ENCODE data around the gene ADCY2. TPM values are rescaled to one million over a fixed set of nuclear protein-coding genes. Genes with fewer than 3 reads are reported as not detected.

The ADCY2 gene
- polyA plus RNA-seq, 5 donors: 7.1 to 11.9 (median 11.0) TPM

DNA sequence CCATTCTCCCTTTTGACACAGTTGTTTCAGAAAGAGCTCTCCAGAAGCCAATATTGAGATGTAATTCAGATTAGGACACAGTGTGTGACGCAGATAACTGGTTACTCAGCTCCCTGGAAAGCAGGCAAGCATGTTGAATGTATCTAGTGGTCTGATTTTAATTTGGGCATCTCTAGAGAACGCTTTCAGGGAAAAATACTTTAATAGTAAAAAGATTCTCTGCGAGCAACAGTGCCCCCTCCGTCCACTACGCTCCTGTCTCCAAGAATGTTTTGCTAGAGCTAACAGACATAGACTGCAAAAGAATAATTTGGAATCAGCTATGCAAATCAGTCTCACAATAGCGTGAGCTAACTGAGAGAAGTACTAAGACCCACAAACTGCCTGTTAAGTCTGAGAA, 431.7 kb downstream of the ADCY2 start:
- DNase-seq: no peak

DNA sequence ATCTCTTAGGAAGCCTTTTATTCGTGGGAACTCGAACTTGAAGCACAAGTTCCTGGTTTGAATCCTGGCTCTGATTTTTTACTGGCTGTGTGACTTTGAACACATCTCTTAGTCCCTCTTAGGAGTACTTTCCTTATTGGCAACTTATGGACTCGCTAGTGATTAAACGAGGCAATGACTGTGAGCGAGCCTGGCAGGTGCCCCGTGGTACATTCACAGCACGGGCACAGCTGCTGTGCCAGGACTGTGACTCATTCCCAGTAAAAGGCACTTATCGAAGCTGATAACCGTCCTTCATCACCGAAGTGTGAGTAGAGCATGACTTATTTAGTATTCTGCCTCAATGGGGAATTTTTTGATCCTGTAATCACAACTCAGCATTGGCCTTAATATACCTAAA, 432.3 kb downstream of the ADCY2 start:
- DNase-seq: no peak

DNA sequence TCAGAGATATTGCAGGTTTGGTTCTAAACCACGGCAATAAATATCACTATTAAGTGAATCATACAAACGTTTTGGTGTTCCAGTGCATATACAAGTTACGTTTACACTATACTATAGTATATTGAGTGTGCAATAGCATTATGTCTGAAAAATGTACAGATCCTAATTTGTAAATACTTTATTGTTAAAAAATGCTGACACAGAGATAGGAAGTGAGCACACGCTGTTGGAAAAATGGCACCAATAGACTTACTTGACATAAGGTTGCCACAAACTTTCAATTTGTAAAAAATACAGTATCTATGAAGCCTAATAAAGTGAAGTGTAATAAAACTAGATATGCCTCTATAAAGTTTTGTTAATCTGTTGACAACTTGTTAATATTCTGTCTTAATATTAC, 439.0 kb downstream of the ADCY2 start:
- no peak for DNase-seq

DNA sequence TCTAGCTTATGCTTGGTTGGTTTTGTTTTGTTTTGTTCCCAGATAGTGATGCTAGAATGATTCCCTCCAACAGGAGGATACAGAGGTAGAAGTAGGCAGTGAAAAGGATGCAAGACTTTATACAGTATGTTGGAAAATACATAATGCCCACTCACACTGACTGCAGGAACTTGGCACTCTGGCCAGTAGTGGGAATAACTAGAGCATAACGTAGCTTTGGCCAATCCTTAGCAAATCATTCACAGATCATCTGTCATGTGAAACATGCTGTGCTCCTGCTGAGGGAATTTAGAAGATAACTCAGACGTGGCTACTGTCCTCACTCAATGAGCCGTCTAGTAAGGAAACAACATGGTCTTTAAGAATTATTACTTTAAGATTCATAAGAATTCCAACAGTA, 441.5 kb downstream of the ADCY2 start:
- peak in 1 of 2 donors; percentile 6 for DNase-seq

DNA sequence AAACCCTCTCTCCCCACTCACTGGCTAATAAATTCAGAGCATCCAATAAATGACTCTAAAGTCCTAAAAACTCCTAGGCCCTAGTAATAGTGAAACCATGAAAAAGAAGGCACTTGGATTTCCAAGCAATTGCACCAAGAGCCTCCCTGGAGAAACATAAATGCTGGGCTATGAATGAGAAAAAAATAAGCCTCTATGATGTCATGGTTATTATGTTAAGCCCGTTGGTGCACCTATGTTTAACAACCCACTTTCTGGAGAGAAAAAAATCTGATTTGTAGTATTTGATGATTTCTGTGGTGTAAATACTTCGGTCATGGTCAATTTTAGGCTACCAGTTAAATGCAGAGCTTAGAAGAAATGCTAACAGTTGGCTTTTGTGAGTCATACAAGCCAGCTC, 446.6 kb downstream of the ADCY2 start:
- no peak for DNase-seq

DNA sequence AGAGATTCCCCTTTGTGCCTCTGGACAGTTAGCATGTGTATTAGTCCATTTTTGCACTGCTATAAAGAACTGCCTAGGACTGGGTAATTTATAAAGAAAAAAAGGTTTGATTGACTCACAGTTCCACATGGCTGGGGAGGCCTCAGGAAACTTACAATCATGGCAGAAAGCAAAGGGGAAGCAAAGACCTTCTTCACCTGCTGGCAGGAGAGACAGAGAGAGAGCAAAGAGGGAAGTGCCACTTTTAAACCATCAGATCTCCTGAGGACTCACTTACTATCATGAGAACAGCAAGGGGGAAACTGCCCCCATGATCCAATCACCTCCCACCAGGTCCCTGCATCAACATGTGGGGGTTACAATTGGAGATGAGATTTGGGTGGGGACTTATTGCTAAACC, 449.0 kb downstream of the ADCY2 start:
- DNase-seq: no peak

DNA sequence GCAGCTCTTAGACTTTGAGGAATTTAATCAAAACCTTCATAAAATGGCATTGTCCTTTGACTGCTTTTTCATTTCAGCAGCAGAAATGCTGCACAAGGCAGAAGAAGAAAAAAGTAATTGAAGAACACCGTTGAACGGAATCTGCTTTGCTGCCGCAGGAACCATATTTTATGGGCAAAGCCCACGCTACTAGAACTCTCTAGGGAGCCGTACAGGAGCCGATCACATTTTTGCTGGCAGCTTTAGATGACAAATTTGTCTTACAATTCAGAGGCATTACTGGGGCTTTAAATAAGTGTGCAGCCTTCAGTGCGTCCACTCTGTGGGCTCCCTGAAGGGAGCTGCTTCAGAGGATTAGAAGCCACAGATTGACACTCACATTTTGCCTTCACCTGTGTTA, 449.6 kb downstream of the ADCY2 start:
- DNase-seq: no peak

DNA sequence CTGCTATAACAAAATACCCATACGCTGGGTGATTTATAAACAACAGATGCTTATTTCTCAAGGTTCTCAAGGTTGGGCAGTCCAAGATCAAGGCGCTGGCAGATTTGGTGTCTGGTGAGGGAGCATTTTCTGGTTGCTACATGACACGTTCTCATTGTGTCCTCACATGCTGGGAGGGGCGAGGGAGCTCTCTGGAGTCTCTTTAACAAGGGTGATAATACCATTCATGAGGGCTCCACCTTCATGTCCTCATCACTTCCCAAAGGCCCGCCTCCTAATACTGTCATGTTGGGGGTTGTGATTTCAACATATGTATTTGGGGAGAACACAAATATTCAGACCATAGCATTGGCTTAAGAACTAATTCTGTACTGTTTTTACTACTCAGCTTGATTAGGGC, 450.4 kb downstream of the ADCY2 start:
- no peak for DNase-seq

DNA sequence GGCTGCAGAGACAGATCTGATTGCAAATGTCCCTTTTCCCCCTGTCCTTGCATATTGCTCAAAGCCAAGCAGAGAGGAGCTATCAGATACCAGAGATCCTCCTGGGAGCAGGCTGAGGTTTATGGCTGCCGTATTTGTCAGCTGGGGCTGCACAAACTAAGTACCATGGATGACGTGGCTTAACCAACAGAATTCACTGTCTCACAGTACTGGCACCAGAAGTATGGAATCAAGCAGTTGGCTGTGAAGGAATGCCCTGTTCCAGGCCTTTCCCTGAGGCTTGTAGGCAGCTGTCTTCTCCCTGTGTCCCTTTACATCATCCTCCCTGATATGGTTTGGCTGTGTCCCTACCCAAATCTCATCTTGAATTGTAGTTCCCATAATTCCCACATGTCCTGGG, 452.4 kb downstream of the ADCY2 start:
- no peak for DNase-seq

DNA sequence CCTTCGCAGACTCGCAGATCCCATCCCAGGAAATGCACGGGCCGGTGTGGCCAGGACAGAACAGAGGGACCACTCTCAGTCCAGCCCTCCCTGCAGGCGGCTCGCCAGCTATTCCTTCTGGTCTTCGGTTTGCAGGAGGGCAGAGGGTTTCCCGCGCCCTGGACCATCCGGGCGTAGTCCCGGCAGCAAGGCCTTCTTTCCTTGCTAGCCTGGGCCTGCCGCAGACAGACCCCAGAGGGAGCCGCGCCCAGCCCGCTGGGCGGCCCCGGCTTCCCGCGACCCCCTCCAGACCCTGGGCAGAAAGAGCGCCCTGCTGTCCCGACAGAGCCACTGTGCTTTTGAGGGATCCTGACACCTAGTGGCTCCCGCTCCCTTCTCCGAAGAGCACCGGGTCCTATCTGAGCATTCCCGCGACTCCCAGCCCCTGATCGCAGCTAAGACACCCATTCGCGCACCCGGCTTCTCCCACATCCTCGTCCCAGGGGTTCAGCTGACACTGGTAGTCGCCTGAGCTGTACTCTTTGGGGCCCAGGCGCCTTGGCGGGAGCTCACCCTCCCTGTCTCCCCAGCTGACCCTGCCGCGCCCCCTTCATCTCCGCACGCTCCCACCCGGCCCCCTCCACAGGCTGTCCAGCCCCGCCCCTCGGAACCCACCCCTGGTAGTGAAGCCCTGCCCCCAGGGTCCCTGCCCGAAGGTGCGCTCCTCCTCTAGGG, 453.9 kb downstream of the ADCY2 start:
- DNase-seq: peak; percentile 25 to 34

DNA sequence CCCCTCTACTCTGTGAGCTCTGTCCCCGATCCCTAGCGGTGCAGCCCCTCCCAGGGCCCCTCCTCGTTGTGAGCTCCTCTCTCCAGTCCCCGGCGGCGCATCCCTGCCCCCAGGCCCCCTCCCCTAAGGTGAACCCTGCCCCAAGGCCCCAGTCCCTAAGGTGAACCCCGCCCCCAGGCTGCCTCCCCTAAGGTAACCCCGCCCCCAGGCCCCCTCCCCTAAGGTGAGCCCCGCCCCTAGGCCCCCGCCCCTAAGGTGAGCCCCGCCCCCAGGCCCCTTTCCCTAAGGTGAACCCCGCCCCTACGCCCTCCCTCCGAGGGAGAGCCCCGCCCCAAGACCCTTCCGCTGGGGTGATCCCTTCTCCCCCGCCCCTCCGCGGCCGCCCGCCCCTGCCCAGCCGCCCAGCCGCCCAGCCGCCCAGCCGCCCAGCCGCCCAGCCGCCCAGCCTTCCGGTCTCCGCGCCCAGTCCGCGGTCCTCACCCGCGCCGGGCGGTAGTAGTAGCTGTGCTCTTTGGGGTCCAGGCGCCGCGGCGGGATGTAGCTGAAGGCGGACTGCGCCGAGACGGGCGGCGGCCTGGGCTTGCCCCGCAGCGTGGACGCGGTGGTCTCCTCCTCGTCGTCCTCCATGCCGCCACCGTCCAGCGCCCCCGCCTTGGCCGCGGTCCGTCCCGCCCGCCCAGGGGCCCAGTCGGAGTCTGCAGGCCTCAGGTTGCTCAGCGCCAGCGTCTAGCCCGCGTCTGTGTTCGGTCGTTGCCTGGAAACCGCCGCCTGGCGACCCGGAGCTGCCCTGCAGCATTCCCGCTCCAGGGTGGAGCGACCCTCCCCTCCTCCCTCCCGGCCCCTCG, 454.7 kb downstream of the ADCY2 start, which contains the start of gene CFAP90:
TSS of gene CFAP90 (minus strand) at position 739 of the 845 bp plus-strand sequence. CDS start at position 627, 112 bp downstream.
- DNase-seq: peak; percentile 80 to 85

DNA sequence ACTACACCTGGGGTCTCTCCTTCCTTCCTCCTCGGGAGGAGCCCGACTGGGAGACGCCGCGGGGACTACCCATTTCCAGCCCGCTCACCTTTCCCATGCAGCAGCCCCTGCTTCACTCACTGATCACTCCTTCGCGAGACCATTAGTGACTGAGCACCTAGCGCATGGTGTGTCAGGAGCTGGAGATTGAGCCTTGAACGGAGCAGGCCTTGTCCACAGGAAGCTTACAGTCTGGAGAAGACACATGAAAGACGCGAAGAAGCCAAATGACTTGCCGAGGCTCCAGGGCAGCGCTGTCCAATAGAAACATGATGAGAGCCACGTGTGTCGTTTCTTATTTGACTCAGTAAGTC, 455.3 kb downstream of the ADCY2 start:
- no peak for DNase-seq

DNA sequence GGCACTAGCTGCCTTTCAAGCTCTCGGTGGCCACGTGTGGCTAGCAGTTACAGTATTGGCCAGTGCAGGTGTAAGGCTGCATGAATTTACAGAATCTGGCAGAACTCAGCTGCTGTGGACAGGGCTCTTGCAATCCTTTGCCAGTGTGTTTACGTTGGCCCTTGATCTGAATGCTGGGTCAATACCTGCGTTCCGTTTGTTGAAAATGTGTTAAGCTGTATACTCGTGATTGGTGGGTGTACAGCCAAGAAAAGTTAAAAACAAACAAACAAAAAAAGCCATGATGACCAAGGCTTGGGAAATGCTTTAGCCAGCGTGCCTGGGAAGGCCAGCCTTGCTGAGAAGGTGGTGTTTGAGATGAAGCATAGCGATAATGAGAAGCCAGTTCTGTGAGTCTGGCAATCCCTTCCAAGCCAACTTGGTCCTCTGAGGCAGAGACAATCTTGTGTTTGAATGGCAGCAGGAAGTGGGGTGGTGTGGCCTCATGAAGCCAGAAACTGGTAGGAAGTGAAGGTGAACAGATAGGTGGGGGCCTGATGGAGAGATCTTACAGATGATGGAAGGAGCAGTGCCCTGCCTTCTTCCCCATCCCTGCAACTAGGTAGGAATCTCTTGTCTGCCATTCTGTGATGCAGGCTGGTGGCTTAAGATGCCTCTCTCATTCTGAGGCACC, 455.8 kb downstream of the ADCY2 start:
- DNase-seq: peak in 1 of 2 donors; percentile 14

DNA sequence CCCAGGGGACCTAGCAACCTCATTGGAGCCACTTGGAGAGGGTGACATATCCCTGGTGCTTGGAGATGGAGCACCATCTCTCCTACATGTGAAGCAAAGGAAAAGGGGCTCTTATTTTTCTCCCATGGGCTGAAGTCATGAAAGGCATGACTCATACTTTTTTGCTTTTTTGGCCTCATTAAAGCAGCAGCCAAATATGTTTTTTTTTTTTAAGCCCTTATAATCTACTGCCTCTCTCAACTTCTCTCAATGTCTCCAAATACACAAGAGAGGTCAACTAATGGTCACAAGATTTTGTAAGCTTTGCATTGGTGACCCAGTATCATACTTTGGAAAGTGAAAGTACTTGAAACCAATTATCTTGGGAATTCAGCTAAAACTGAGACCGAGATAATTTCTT, 456.6 kb downstream of the ADCY2 start:
- DNase-seq: peak in 1 of 2 donors; percentile 23

DNA sequence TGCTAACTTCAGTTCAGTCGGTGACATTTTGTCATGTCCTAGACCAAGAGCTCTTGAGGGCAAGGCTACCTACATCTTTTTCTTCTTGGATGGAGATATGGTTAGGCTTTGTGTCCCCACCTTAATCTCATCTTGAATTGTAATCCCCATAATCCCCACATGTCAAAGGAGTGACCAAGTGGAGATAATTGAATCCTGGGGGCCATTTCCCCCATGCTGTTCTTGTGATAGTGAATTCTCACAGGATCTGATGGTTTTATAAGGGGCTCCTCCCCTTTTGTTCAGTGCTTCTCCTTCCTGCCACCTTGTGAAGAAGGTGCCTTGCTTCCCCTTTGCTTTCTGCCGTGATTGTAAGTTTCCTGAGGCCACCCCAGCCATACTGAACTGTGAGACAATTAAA, 457.1 kb downstream of the ADCY2 start:
- no peak for DNase-seq

DNA sequence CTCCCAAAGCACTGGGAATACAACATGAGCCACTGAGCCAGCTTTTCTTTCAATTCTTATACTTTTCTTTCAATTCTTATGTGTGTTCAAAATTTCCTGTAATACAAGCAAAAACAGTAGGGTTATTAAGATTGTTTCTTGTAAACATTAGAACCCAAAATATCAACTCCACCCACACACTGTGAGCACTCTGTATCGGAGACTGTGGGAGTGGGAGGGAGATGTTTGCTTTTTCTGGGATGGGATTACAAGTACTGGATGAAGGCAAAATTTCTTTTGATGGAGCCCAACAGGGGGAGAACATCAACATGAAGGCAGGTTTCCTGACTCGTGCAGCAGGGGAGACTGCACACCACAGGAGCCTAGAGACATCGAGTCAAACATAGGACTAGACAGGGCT, 459.7 kb downstream of the ADCY2 start:
- DNase-seq: no peak

DNA sequence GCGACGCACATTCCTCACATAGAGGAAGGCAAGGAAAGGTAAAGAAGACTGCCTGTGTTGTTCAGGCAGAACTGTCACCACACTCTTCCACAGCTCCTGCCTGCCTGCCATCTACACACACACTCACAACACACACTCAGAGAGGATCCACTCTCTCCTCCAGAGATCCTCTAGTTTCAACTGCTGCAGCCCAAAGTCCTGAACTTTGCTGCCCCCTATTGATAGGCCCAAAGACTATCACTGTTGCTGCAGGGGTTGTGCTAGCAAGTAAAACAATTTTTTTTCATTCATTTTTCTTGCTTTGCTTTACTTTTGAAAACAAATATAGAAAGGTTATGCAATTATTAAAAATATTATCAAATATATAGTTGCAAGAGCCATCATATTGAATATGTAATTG, 460.9 kb downstream of the ADCY2 start:
- DNase-seq: no peak

DNA sequence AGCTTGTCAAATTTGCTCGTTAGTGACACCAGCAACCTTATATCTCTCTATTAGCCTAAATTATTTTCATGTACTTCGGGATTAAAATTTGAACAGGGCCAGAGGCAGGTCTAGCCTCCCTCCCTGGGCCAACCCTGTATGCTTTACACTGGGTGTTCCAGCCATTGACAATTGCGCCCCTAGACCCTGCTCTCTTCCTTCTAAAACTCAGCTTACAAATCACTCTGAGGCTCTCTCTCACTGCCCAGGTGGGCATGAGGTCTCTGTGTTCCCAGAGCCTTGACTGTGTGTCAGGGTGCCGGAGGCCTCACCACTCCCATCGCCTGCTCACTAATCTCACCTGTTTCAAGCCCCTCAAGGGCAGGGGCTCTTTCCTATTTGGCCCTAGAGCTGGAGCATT, 461.4 kb downstream of the ADCY2 start:
- no peak for DNase-seq

DNA sequence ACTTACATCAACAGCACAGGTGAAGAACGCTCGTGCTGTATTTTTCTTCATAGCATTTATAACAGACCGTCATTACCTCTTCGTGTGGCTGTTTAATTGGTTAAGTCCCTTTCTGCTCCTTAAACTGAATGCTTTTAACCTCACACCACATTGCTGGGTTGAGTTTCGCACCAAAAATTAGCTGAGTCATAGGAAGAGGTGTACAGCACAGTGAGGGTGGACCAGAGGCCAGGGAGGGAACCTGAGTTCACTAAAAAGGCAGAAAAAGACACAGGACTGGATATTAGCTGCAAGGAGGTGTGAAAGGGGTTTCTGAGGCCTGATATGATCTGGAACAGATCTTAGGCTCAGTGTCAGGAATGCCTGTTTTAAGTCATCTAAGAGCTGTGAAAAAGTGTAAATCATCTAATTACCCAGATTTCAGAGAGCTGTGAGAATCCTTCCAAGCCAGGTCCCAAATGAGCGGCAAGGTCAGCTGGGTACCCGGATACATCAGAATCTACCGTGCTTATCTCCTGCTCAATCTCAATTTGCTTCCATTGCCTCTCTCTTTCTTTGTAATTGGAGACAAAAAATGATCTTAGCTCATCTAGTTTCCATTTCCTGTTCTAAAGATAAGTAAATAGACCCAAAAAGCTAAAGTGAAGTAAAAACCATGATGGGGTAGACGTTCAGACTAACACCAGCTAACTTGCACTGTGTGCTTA, 462.1 kb downstream of the ADCY2 start:
- DNase-seq: no peak

DNA sequence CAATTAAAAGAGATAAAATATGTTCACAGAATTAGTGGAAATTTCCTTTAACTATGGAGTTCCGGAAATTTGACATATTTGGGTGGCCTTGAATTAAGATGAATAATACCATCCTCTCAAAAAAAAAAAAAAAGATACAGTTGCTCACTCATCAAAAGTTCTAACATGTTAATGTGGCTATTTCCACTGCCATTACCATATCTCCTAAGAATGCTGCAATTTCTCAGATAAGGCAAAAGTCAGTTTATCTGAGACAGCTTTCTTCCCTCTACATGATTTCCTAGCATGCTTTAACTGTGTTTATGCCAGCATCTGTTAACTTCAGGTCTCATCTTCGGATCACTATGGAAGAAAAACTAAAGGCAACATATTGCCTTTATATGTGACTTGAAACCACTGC, 470.3 kb downstream of the ADCY2 start:
- no peak for DNase-seq

DNA sequence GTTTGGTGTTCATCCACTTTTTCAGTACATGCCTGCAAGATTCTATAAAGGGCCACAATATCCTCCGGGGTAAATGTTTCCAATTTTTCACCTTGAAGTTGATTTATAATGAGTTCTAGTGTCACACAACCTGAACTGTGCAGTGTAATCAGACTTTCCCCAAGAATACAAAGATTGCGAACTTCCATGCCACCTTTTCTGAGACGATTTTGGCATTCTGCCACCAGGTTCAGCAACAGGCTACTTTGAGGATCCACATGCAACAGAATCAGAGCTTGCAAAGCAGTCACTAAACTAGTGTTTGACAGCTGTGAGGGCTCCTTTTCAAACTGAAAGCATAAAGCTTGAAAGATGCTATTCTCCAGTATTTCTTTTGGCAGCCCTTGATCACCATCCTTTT, 471.3 kb downstream of the ADCY2 start:
- DNase-seq: no peak

DNA sequence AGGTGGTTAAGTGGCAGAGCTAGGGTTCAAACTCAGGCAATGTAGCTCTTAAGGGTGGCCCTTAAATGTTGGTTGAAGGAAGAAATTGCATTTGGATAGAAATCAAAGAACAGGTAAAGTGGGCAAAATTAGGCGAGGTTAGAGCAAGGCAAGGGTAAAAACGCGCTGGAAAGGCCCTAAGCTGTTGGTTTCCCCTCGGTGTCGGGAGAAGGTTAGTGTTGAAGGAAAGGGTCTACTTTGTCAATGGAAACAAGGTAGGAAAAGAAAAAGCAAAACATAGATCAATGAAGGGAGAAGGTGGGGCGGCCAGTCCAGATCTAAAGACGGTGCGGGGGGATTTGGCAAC, 472.5 kb downstream of the ADCY2 start:
- no peak for DNase-seq

All from right lung (tissue), 5 donors.